ENCODE data around the gene BARHL1. TPM values are rescaled to one million over a fixed set of nuclear protein-coding genes. Genes with fewer than 3 reads are reported as not detected.

Gene BARHL1
- total and polyA plus RNA-seq, 2 experiments from 2014 or later, result not detected

DNA sequence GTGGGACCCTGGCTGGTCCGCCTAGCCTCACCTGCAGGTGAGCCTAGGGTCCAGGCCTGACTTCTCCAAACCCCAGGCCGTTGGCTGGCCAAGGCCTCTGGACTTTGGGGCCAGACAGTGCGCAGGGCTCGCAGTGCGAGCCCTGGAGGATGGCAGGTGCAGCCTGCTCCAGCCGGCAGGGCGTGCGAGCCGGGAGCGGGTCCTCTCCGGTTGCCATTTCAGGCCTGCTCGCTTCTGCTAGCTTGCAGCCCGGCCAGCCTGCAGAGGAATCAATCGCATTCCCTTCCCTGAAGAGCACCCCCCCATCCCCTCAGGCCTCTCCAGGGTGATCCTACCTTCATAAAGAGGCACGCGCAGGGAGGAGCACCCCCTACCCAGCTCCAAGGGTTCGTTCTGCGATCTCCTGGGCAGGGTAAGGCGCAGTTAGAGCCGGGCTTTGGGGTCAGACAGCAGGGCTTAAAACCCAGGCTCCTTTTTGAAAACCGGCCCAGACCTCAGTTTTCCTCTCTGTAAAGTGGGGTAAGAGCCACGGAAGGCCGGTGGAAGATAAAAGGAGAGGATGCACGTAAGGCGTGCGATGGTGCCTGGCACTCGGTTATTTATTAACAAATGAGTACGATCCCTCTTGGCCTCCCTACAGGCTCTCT lies 6.2 kb downstream of the BARHL1 start:
- DNase-seq (ENCODE audit: low read depth in 1 of 2, low spot score in 1 of 2), result no peak
- Histone ChIP-seq H3K27me3 (peaks cover 100% of the 10 kb centered on the region), H3K4me3 (no peak overlapping the region), H3K36me3 (no peaks in the 10 kb centered on the region), H3K4me1 (ENCODE audit: low read depth) (no peaks in the 10 kb centered on the region), H3K27ac (no peak overlapping the region), H3K9me3 (ENCODE audit: low read depth) (no peaks in the 10 kb centered on the region)
- TF ChIP-seq, protein P1, sequence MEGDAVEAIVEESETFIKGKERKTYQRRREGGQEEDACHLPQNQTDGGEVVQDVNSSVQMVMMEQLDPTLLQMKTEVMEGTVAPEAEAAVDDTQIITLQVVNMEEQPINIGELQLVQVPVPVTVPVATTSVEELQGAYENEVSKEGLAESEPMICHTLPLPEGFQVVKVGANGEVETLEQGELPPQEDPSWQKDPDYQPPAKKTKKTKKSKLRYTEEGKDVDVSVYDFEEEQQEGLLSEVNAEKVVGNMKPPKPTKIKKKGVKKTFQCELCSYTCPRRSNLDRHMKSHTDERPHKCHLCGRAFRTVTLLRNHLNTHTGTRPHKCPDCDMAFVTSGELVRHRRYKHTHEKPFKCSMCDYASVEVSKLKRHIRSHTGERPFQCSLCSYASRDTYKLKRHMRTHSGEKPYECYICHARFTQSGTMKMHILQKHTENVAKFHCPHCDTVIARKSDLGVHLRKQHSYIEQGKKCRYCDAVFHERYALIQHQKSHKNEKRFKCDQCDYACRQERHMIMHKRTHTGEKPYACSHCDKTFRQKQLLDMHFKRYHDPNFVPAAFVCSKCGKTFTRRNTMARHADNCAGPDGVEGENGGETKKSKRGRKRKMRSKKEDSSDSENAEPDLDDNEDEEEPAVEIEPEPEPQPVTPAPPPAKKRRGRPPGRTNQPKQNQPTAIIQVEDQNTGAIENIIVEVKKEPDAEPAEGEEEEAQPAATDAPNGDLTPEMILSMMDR (IDR thresholded peaks at IDR 0.05; ENCODE audit: low read depth, low read length), result no peak

DNA sequence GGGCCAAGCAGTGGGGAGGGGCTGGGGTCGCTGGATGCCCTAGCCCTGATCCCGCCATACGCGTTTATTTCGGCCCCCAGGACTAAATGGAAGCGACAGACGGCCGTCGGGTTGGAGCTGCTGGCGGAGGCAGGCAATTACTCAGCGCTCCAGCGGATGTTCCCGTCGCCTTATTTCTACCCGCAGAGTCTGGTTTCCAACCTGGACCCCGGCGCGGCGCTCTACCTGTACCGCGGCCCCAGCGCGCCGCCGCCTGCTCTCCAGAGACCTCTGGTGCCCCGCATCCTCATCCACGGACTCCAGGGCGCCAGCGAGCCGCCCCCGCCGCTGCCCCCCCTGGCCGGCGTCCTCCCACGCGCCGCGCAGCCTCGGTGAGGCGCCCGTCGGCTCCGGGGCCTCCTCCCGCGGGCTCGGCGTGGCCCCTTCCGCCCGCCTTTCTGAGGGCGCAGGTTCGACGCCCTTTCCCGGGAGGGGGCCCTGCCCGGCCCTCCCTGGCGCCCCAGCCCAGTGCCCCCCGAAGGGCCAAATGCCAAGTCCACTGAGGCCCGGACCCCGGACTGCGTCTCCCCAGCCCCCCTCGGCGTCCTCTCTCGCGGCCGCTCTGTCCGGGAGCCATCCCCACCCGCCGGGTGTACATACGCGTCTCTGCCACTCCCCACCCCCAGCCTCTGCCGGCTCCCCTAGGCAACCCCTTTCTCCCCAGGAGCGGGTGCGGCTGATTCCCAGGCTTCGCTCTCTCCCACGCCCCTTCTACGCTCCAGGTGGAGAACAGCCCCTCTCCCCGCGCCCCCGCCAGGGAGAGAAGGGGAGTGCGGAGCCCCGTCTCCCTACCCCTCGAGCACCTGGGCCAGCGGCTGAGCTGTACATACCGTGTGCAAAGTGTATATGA lies 7.0 kb downstream of the BARHL1 start:
- Histone ChIP-seq H3K4me1 (ENCODE audit: low read depth) (no peaks in the 10 kb centered on the region), H3K27ac (no peak overlapping the region), H3K36me3 (peaks cover 4% of the 10 kb centered on the region), H3K9me3 (ENCODE audit: low read depth) (no peaks in the 10 kb centered on the region), H3K27me3 (peaks cover 96% of the 10 kb centered on the region), H3K4me3 (no peak overlapping the region)
- TF ChIP-seq, protein P1 (IDR thresholded peaks at IDR 0.05; ENCODE audit: low read depth, low read length), result no peak
- DNase-seq (ENCODE audit: low read depth in 1 of 2, low spot score in 1 of 2), result no peak

DNA sequence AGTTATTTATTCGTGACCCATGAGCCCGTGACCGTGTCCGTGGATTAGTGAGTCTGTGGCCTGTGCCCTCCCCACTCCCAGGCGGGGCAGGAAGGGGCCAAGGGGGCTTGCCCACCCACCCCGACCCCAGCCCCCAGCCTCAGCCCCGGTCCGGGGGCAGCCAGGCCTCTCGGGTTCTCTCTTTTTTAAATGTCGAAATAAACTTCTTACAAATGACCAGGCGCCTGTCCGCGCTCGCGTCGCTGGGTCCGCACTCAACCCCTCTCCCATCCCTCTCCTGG lies 7.6 kb downstream of the BARHL1 start:
- TF ChIP-seq, protein P1 (IDR thresholded peaks at IDR 0.05; ENCODE audit: low read depth, low read length), result no peak
- Histone ChIP-seq H3K4me1 (ENCODE audit: low read depth) (no peaks in the 10 kb centered on the region), H3K9me3 (ENCODE audit: low read depth) (no peaks in the 10 kb centered on the region), H3K27ac (no peak overlapping the region), H3K36me3 (peaks cover 5% of the 10 kb centered on the region), H3K4me3 (no peak overlapping the region), H3K27me3 (peaks cover 94% of the 10 kb centered on the region)
- no peak for DNase-seq (ENCODE audit: low read depth in 1 of 2, low spot score in 1 of 2)

DNA sequence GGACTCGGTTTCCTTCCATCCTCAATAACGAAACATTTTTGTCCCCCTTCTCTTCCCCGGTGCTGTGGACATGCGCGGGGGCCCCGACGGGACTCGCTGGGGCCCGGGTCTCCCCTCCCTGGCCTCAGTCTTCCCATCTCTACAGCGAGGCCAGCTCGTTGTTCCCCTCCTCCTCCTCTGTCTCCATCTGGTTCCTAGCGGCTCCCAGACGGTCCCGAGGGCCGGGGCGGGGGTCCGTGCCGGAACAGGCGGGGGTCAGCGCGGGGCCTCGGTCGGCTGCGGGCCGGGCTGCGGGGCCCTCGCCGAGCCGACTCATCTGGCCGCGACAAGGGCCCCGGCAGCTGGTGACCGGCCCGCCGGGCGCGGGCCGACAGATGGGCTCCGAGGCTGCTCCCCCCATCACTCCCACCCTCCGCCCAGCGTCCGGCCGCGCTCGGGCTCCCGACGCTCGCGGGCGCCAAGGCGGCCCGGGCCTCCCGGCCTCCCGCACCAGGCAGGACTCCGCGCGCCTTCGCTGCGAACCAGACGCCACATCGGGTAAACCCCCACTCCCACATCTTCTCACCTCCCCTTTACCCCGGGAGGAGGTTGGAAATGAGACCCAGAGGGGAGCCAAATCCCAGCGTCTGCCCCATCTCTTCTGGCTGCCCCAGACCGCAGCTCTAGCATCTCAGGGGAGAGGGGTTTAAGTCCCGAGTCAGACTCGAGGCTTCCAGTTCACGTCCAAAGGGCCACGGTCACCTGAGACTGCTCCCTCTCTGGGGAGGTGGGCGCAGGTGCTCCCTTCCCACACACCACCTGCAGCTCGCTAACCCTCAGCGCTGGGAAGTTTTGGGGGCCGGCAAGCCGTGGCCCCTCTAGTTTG lies 8.1 kb downstream of the BARHL1 start:
- TF ChIP-seq, protein P1 (IDR thresholded peaks at IDR 0.05; ENCODE audit: low read depth, low read length), result no peak
- H3K4me3 ChIP-seq, result no peak overlapping the region
- peaks cover 5% of the 10 kb centered on the region for H3K36me3 ChIP-seq
- DNase-seq (ENCODE audit: low read depth in 1 of 2, low spot score in 1 of 2), result no peak
- no peak overlapping the region for H3K27ac ChIP-seq
- H3K27me3 ChIP-seq, result peaks cover 89% of the 10 kb centered on the region
- no peaks in the 10 kb centered on the region for H3K9me3 ChIP-seq (ENCODE audit: low read depth)
- H3K4me1 ChIP-seq (ENCODE audit: low read depth), result no peaks in the 10 kb centered on the region

DNA sequence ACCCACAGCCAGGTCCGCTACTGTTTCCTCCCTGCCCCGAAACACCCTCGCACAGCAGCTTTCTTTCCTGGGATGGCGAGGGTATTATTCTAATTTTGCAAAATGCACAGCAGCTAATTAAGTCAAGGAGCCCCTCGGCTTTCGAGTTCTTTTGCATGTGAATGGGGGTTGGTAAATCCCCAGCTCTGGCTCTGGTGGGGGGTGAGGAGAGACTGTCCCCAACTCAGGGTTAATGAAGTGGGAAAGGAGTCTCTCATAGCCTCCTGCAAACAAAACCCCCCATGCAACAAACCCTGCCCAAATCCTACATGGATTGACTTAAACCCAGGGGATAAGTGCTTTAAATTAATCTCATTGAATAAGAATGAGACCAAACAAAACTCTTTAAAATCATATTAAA lies 8.8 kb downstream of the BARHL1 start:
- TF ChIP-seq, protein P1 (IDR thresholded peaks at IDR 0.05; ENCODE audit: low read depth, low read length), result no peak
- no peak overlapping the region for H3K4me3 ChIP-seq
- H3K4me1 ChIP-seq (ENCODE audit: low read depth), result no peaks in the 10 kb centered on the region
- no peak overlapping the region for H3K27ac ChIP-seq
- no peaks in the 10 kb centered on the region for H3K9me3 ChIP-seq (ENCODE audit: low read depth)
- peaks cover 88% of the 10 kb centered on the region for H3K27me3 ChIP-seq
- H3K36me3 ChIP-seq, result peaks cover 5% of the 10 kb centered on the region
- no peak for DNase-seq (ENCODE audit: low read depth in 1 of 2, low spot score in 1 of 2)

Measured in cardiac muscle cell (in vitro differentiated cells and primary cell).